ENCODE data around the gene ENTPD7. TPM values are rescaled to one million over a fixed set of nuclear protein-coding genes. Genes with fewer than 3 reads are reported as not detected.
"Not testable (repeated sequence)": the region's sequence is repeated elsewhere in the genome, so short reads cannot be mapped to it uniquely, and the experiment has no call there.

ENTPD7 gene
- polyA plus RNA-seq, 4 donors, result 7.3 to 48.8 (median 9.3) TPM

- no peak overlapping the region for H3K27ac ChIP-seq (ENCODE audit: low read depth in 1 of 3, low read length in 2 of 3)
- no peak overlapping the region for H3K4me3 ChIP-seq (ENCODE audit: low read depth in 1 of 3, low read length in 3 of 3)
- peaks cover 6 to 23% (median 18%) of the 10 kb centered on the region in 3 donors for H3K36me3 ChIP-seq (ENCODE audit: control insufficient read depth in 3 of 3, insufficient read depth in 2 of 3, low read depth in 1 of 3, low read length in 3 of 3)
- DNase-seq, result peak; percentile 57 to 58
- H3K4me1 ChIP-seq (ENCODE audit: control insufficient read depth in 3 of 3, insufficient read depth in 2 of 3, low read depth in 1 of 3, low read length in 2 of 3), result no peaks in the 10 kb centered on the region
- no peak for FAIRE-seq
- H3K27me3 ChIP-seq (ENCODE audit: control insufficient read depth in 3 of 3, insufficient read depth in 3 of 3, low read length in 3 of 3), result no peaks in the 10 kb centered on the region
- H3K9me3 ChIP-seq (ENCODE audit: control insufficient read depth in 2 of 2, insufficient read depth in 1 of 2, low read depth in 1 of 2, low read length in 1 of 2), result no peaks in the 10 kb centered on the region
These were observed 51.9 kb downstream of the ENTPD7 start for GRCh38 chr10:99711129-99711719.

GRCh38 chr10:99714446-99714845 lies 55.1 kb downstream of the ENTPD7 start:
- no peak for FAIRE-seq
- WGBS, 3 donors, result 87 to 95% (median 91%) methylated on average over 5 of the region's 5 CpGs
- Histone ChIP-seq H3K4me3 (ENCODE audit: low read depth in 1 of 3, low read length in 3 of 3) (no peak overlapping the region), H3K27ac (ENCODE audit: low read depth in 1 of 3, low read length in 2 of 3) (no peak overlapping the region), H3K4me1 (ENCODE audit: control insufficient read depth in 3 of 3, insufficient read depth in 2 of 3, low read depth in 1 of 3, low read length in 2 of 3) (no peaks in the 10 kb centered on the region), H3K27me3 (ENCODE audit: control insufficient read depth in 3 of 3, insufficient read depth in 3 of 3, low read length in 3 of 3) (no peaks in the 10 kb centered on the region), H3K9me3 (ENCODE audit: control insufficient read depth in 2 of 2, insufficient read depth in 1 of 2, low read depth in 1 of 2, low read length in 1 of 2) (no peaks in the 10 kb centered on the region), H3K36me3 (ENCODE audit: control insufficient read depth in 3 of 3, insufficient read depth in 2 of 3, low read depth in 1 of 3, low read length in 3 of 3) (peaks cover 6 to 44% (median 28%) of the 10 kb centered on the region in 3 donors)
- no peak for DNase-seq

GRCh38 chr10:99720387-99720786 lies 61.1 kb downstream of the ENTPD7 start:
- Histone ChIP-seq H3K4me3 (ENCODE audit: low read depth in 1 of 3, low read length in 3 of 3) (peak overlapping the region in 1 of 3 donors; percentile 14), H3K36me3 (ENCODE audit: control insufficient read depth in 3 of 3, insufficient read depth in 2 of 3, low read depth in 1 of 3, low read length in 3 of 3) (peaks cover 9 to 47% (median 20%) of the 10 kb centered on the region in 3 donors), H3K4me1 (ENCODE audit: control insufficient read depth in 3 of 3, insufficient read depth in 2 of 3, low read depth in 1 of 3, low read length in 2 of 3) (no peaks in the 10 kb centered on the region), H3K27me3 (ENCODE audit: control insufficient read depth in 3 of 3, insufficient read depth in 3 of 3, low read length in 3 of 3) (no peaks in the 10 kb centered on the region), H3K27ac (ENCODE audit: low read depth in 1 of 3, low read length in 2 of 3) (no peak overlapping the region), H3K9me3 (ENCODE audit: control insufficient read depth in 2 of 2, insufficient read depth in 1 of 2, low read depth in 1 of 2, low read length in 1 of 2) (no peaks in the 10 kb centered on the region)
- no peak for DNase-seq
- 64 to 87% (median 83%) methylated on average over 2 of the region's 2 CpGs for WGBS, 3 donors
- no peak for FAIRE-seq

DNA sequence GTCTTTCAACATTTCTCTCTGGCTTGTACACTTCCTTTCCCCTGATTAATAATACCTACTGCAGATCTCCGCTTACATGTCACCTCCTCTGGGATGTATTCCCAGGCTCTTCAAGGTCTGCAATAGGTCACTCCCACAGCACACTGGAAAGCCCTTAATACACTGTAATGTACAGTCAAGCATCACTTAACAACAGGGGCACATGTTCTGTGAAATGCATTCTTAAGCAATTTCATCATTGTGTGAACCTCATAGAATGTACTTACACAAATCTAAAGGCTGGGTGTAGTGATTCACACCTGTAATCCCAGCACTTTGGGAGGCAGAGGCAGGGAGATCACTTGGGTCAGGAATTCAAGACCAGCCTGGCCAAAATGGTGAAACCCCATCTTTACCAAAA lies 70.7 kb downstream of the ENTPD7 start:
- no peaks in the 10 kb centered on the region for H3K27me3 ChIP-seq (ENCODE audit: control insufficient read depth in 3 of 3, insufficient read depth in 3 of 3, low read length in 3 of 3)
- no peak overlapping the region for H3K4me3 ChIP-seq (ENCODE audit: low read depth in 1 of 3, low read length in 3 of 3)
- DNase-seq, result no peak
- H3K36me3 ChIP-seq (ENCODE audit: control insufficient read depth in 3 of 3, insufficient read depth in 2 of 3, low read depth in 1 of 3, low read length in 3 of 3), result peaks cover 2 to 18% (median 8%) of the 10 kb centered on the region in 3 donors
- peaks cover 0 to 12% (median 1%) of the 10 kb centered on the region in 3 donors for H3K4me1 ChIP-seq (ENCODE audit: control insufficient read depth in 3 of 3, insufficient read depth in 2 of 3, low read depth in 1 of 3, low read length in 2 of 3)
- no peaks in the 10 kb centered on the region for H3K9me3 ChIP-seq (ENCODE audit: control insufficient read depth in 2 of 2, insufficient read depth in 1 of 2, low read depth in 1 of 2, low read length in 1 of 2)
- WGBS, 3 donors, result 94 to 96% (median 96%) methylated on average over 1 of the region's 1 CpG
- no peak for FAIRE-seq
- H3K27ac ChIP-seq (ENCODE audit: low read depth in 1 of 3, low read length in 2 of 3), result no peak overlapping the region

DNA sequence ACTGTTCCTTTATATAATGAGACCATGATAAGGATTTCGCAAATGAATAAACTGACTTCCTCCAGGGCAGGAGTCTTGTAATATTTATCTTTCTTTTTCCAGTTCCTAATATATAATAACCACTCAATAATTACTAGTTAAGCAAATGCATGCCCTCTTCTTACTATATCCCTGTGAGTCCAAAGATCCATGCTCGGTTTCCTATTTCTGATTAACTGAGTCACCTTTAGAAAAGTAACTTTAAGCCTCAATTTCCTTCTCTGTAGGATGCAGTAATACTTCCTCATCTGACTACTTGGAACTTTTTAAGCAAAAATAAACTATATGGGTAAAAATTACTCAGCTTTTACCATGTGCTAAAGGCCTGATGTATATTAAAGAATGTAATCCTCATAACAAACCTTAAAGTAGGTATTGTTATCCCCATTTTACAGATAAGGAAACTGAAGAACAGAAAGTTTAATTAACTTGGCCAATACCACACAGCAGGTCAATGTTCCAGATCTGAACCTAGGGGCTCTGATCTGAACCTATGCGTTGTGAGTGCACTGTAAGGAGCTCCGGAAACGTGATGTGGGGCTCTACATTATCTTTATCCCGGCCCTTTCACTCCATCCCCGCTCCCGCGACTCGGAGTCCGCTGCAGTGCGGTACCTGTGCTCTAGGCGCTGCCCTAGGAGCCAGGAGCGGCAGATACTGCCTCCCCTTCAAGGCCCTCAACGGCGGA lies 72.2 kb downstream of the ENTPD7 start:
- no peaks in the 10 kb centered on the region for H3K9me3 ChIP-seq (ENCODE audit: control insufficient read depth in 2 of 2, insufficient read depth in 1 of 2, low read depth in 1 of 2, low read length in 1 of 2)
- WGBS, 3 donors, result 1 to 5% (median 2%) methylated on average over 16 of the region's 16 CpGs
- peak overlapping the region; percentile 88 to 96 (median 95) for H3K27ac ChIP-seq (ENCODE audit: low read depth in 1 of 3, low read length in 2 of 3)
- peaks cover 4 to 12% (median 9%) of the 10 kb centered on the region in 3 donors for H3K36me3 ChIP-seq (ENCODE audit: control insufficient read depth in 3 of 3, insufficient read depth in 2 of 3, low read depth in 1 of 3, low read length in 3 of 3)
- H3K4me1 ChIP-seq (ENCODE audit: control insufficient read depth in 3 of 3, insufficient read depth in 2 of 3, low read depth in 1 of 3, low read length in 2 of 3), result peaks cover 0 to 12% (median 1%) of the 10 kb centered on the region in 3 donors
- FAIRE-seq (no peak), DNase-seq (peak; percentile 45 to 52)
- peak overlapping the region; percentile 65 to 97 (median 97) for H3K4me3 ChIP-seq (ENCODE audit: low read depth in 1 of 3, low read length in 3 of 3)
- no peaks in the 10 kb centered on the region for H3K27me3 ChIP-seq (ENCODE audit: control insufficient read depth in 3 of 3, insufficient read depth in 3 of 3, low read length in 3 of 3)

- Histone ChIP-seq H3K27ac (ENCODE audit: low read depth in 1 of 3, low read length in 2 of 3) (peak within 1 kb of the TSS; percentile 88 to 96 (median 95)), H3K4me3 (ENCODE audit: low read depth in 1 of 3, low read length in 3 of 3) (peak within 1 kb of the TSS; percentile 65 to 97 (median 97)), H3K36me3 (ENCODE audit: control insufficient read depth in 3 of 3, insufficient read depth in 2 of 3, low read depth in 1 of 3, low read length in 3 of 3) (peaks cover 5 to 11% (median 5%) of the 10 kb centered on the region in 3 donors), H3K9me3 (ENCODE audit: control insufficient read depth in 2 of 2, insufficient read depth in 1 of 2, low read depth in 1 of 2, low read length in 1 of 2) (no peaks in the 10 kb centered on the region), H3K4me1 (ENCODE audit: control insufficient read depth in 3 of 3, insufficient read depth in 2 of 3, low read depth in 1 of 3, low read length in 2 of 3) (peaks cover 0 to 12% (median 1%) of the 10 kb centered on the region in 3 donors), H3K27me3 (ENCODE audit: control insufficient read depth in 3 of 3, insufficient read depth in 3 of 3, low read length in 3 of 3) (no peaks in the 10 kb centered on the region)
- peak; percentile 97 to 99 for DNase-seq
- WGBS, 3 donors, result 0% methylated on average over 71 to 73 of the region's 73 CpGs
- no peak for FAIRE-seq
These were observed 72.9 kb downstream of the ENTPD7 start, which contains the start of the genes COX15 and CUTC for GRCh38 chr10:99732033-99732842. COX15 (minus strand) TSS chr10:99732127; CDS start chr10:99732049, 78 bp downstream. CUTC (plus strand) TSS chr10:99732234; CDS start chr10:99732349, 115 bp downstream.

DNA sequence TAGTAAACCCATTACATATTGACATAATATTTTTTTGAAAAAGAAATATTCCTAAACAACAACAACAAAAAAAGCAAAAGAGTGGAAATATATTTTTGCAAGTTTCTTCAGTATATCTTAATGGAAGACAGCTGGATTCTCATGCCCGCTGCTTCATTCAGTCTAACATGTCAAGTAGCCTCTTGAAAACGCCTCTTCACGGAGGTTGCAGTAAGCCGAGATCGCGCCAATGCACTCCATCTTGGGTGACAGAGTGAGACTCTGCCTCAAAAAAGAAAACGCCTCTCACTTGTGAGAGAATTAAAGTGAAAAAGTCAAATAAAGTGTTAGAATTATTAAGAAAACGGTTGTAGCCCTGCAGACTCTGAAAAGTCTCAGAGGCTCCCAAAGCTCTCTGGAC lies 74.1 kb downstream of the ENTPD7 start:
- H3K27ac ChIP-seq (ENCODE audit: low read depth in 1 of 3, low read length in 2 of 3), result no peak overlapping the region
- DNase-seq (peak in 1 of 2 donors; percentile 14), FAIRE-seq (no peak)
- no peaks in the 10 kb centered on the region for H3K9me3 ChIP-seq (ENCODE audit: control insufficient read depth in 2 of 2, insufficient read depth in 1 of 2, low read depth in 1 of 2, low read length in 1 of 2)
- peaks cover 0 to 12% (median 1%) of the 10 kb centered on the region in 3 donors for H3K4me1 ChIP-seq (ENCODE audit: control insufficient read depth in 3 of 3, insufficient read depth in 2 of 3, low read depth in 1 of 3, low read length in 2 of 3)
- peaks cover 4 to 11% (median 5%) of the 10 kb centered on the region in 3 donors for H3K36me3 ChIP-seq (ENCODE audit: control insufficient read depth in 3 of 3, insufficient read depth in 2 of 3, low read depth in 1 of 3, low read length in 3 of 3)
- no peaks in the 10 kb centered on the region for H3K27me3 ChIP-seq (ENCODE audit: control insufficient read depth in 3 of 3, insufficient read depth in 3 of 3, low read length in 3 of 3)
- 65 to 66% (median 66%) methylated on average over 8 of the region's 8 CpGs for WGBS, 3 donors
- peak overlapping the region in 2 of 3 donors; percentile 2 to 5 for H3K4me3 ChIP-seq (ENCODE audit: low read depth in 1 of 3, low read length in 3 of 3)

- not testable (repeated sequence) for FAIRE-seq; H3K4me3 ChIP-seq (ENCODE audit: low read depth in 1 of 3, low read length in 3 of 3); DNase-seq; H3K36me3 ChIP-seq (ENCODE audit: control insufficient read depth in 3 of 3, insufficient read depth in 2 of 3, low read depth in 1 of 3, low read length in 3 of 3); H3K9me3 ChIP-seq (ENCODE audit: control insufficient read depth in 2 of 2, insufficient read depth in 1 of 2, low read depth in 1 of 2, low read length in 1 of 2); H3K27me3 ChIP-seq (ENCODE audit: control insufficient read depth in 3 of 3, insufficient read depth in 3 of 3, low read length in 3 of 3); H3K27ac ChIP-seq (ENCODE audit: low read depth in 1 of 3, low read length in 2 of 3)
- WGBS, 3 donors, result 92 to 96% (median 96%) methylated on average over 10 of the region's 10 CpGs
- H3K4me1 ChIP-seq (ENCODE audit: control insufficient read depth in 3 of 3, insufficient read depth in 2 of 3, low read depth in 1 of 3, low read length in 2 of 3), result peaks cover 0 to 12% (median 1%) of the 10 kb centered on the region in 3 donors
These were observed 74.8 kb downstream of the ENTPD7 start for GRCh38 chr10:99734111-99734510.

All from small intestine (tissue), 7 donors.